Medulla oblongata (tissue), 1 donor: ENCODE data around the gene SRSF8.
"Not testable (repeated sequence)": the region's sequence is repeated elsewhere in the genome, so short reads cannot be mapped to it uniquely, and the experiment has no call there.

ENCODE experiments used
- DNase-seq: peaks from one replicate; pipeline ENCODE4 v3.0.0-alpha.2; 2015; ENCODE audit errors: extremely low spot score

Gene SRSF8

DNA sequence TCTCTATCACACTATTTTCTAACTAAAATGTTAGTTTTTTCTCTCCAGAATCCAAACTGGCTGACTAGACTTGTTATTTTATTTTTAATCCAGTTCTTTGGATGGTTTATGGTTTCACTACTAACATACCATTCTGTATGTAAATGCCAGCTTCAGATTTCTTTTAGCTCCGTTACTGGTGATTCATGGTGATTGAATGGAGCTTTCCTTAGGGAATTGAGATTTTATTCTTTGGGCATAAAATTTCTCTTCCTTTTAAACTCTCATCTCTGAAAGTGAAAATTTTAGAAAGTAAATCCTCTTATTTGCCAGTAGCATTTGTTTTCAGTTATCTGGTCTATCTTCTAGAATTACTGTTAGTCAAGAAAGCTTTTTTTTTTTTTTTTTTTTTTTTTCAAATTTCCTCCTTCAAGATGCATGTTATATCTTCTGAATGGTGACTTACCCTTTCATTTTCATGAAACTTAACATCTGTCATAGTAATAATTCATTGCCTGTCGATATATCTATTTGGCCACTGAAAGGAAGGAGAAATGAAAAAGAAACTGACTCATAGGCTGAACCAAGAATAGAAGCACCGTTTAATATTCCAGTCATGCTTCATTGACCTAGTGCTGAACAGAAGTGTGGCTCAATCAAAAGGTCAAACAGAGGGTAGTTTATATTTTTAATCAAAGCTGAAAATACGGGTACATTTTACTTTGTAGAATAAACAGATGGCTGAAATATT, 29.3 kb downstream of the SRSF8 start:
- DNase-seq, result peak; percentile 56

DNA sequence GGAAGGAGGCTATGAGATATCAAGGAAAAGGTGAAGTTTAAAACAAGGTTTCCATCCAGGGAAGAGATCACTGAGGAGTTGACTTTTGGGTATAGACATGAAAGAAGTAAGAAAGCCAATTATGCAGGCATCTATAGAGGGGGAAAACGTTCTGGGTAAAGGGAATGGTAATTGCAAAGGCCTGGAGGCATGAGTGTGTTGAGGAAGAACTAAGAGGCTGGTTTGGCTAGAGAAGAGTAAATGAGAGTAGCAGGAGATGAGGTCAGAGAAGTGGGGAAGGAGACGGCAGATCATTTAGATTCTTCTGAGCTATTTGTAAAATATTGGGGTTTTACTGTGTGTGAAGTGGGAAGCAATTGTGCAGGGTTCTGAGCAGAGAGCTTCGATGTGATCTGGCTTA, 30.5 kb downstream of the SRSF8 start:
- DNase-seq, result no peak

GRCh38 chr11:95098826-95099225, 32.1 kb downstream of the SRSF8 start:
- no peak for DNase-seq

DNA sequence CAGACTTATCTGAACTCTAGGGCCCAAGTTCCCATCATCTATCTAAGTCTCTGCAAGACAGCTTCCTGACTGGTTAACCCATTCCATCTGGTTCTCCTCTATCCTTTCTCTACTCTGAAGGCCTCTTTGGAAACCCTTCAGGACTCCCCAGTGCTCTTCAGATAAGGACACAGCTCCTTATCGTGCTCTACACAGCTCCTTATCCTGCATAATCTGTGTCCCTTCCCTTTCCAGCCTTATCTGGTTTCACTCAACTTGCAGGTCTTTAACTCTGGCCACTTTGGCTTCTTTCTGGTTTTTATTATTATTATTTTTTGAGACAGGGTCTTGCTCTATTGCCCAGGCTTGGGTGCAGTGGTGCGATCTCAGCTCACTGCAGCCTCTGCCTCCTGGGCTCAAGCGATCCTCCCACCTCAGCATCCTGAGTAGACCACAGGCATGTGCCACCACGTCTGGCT, 33.5 kb downstream of the SRSF8 start:
- no peak for DNase-seq

- DNase-seq, result no peak
Observed at GRCh38 chr11:95100856-95101507, 34.3 kb downstream of the SRSF8 start.

GRCh38 chr11:95101935-95102334, 35.2 kb downstream of the SRSF8 start:
- DNase-seq, result no peak

DNA sequence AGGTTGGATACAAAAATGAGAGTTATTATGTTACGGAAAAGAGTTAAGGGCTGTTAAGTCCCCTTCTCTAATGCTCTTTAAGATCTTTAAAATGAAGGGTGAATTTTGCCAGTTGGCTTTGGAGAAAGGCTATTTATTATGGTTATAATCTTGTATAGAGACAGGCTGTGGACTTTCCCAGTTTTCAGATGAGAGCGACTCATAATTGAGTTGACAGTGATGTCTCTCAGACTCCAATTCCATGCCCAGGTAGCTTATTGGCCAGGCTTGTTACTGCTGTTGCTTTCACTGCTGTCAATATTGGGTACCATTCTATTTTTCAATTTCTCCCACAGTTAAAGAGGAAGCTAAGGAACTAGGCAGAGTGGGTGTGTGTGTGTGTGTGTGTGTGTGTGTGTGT, 36.0 kb downstream of the SRSF8 start:
- no peak for DNase-seq

- no peak for DNase-seq
Observed at GRCh38 chr11:95103701-95104100, 37.0 kb downstream of the SRSF8 start.

GRCh38 chr11:95104121-95104830, 37.6 kb downstream of the SRSF8 start:
- DNase-seq, result no peak

DNA sequence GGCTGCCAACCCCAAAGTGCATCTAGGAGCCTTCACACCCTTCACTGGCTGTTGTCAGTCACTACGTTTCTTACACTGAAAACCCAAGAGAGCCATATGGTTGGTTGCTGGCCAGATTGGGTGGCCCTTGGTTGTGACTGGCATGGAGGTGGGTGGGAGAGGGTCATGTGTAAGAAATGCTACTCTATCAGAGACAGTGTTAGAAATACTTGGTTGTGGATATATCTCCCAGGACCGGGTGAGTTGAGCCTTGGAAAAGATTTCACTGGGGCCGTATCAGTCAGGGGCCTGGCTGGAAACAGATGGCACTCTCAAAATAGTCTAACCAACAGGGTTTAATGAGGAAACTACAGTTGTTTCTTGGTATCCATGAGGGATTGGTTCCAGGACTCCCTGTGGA, 38.1 kb downstream of the SRSF8 start:
- DNase-seq, result no peak

DNA sequence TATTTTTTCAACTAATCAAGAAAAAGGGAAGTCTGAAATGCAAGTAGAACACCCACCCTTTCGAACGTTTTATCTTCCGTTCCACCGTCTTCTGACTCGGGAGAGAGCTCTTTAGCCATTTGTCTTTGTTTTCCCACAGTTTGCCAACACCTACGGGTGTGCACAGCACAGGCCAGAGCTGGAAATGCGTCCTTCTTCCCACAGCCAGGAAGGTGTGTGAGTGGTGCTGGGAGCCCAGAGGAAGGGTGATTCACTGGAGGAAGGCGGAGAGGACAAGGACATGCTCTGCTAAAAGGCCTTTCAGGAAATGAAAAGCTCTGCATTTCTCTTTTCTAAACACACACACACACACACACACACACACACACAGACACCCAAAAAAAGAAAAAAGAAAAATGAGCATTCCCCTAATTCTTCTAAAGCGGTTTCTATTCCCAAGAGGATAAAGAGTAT, 41.5 kb downstream of the SRSF8 start:
- peak; percentile 56 for DNase-seq

GRCh38 chr11:95108671-95109551, 42.2 kb downstream of the SRSF8 start:
- DNase-seq, result no peak

DNA sequence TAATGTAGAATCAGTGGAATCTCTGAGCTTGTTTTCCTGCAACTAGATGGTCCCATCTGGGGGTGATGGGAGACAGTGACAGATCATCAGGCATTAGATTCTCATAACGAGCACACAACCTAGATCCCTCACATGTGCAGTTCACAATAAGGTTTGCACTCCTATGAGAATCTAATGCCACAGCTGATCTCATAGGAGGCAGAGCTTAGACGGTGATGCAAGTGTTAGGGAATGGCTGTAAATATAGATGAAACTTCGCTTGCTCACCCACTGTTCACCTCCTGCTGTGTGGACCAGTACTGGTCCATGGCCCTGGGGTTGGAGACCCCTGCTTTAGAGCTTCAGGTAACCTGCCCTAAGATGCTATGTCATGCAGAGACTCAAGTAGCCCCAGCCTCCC, 44.8 kb downstream of the SRSF8 start:
- not testable (repeated sequence) for DNase-seq

DNA sequence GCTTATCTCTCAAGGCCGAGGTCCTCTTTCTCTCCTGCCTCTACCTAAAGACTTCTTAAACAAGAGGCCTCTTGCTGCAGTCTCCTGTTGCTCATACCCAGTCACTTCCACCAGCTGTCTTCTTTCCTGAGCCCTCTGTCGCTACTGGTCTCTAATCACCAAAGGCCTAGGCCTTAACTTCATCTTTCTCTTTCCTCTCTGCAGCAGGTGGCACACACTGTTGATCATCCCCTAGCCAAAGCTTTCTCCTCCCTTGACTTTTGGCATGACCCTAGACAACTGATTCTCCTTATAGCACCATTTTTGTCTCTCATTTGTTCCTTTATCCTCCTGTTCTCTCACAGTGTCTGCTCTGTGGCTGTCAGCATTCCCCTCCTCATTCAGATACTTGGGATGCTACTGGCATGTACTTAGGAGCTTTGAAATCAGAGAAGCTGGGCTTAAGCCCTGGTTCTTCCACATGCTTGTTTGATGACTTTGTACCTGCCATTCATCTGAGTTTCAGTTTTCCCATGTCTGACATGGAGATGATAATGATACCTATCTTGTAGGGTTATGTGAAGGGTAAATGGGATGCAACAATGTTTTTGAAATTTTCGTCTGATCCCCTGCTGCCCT, 45.3 kb downstream of the SRSF8 start:
- no peak for DNase-seq

GRCh38 chr11:95115597-95115996, 48.9 kb downstream of the SRSF8 start:
- DNase-seq, result no peak

DNA sequence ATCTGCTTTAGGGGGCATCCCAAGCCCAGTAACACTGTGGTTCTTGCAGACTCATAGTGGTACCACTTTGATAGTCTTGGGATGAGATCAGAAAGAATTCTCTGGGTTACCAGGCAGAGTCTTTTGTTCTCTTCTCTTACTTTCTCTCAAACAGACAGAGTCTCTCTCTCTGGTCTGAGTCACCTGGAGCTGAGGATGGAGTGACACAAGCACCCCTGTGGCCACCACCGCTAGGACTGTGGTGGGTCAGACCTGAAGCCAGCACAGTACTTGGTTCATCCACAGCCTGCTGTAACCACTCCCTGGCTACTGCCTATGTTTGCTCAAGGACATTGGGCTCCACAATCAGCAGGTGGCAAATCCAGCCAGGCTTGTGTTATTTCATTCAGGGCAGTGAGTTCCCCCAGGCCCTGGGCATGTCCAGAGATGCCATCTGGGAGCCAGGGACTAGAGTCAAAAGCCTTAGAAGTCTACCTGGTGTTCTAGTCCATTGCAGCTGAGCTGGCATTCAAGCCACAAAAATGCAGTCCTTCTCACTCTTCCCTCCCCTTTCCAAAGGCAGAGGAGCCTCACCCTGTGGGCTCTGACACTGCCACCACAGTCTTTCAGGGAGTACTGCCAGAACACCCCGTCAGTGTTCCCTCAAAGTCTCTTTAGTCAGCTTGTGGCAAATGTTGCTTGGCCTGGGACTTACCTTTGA, 52.8 kb downstream of the SRSF8 start:
- no peak for DNase-seq
